GM18868 (cell line): ENCODE results near the gene STK32B.
"Not testable (repeated sequence)": the region's sequence is repeated elsewhere in the genome, so short reads cannot be mapped to it uniquely, and the experiment has no call there.

Experiments
- ATAC-seq: cut with Tn5 transposase; IDR thresholded peaks from one replicate; pipeline ENCODE4 v1.9.1; 2021; ENCODE audit warnings: mild to moderate bottlenecking, moderate library complexity; ENCODE audit not compliant: unreplicated experiment

Gene STK32B

GRCh38 chr4:5156682-5157081 lies 105.4 kb downstream of the STK32B start:
- no peak for ATAC-seq

GRCh38 chr4:5157791-5158770 lies 106.8 kb downstream of the STK32B start:
- no peak for ATAC-seq

GRCh38 chr4:5158825-5159224 lies 107.5 kb downstream of the STK32B start:
- no peak for ATAC-seq

- ATAC-seq, result no peak
Observed at GRCh38 chr4:5160668-5161067, 109.4 kb downstream of the STK32B start.

GRCh38 chr4:5162909-5163508 lies 111.7 kb downstream of the STK32B start:
- no peak for ATAC-seq

- no peak for ATAC-seq
Observed at GRCh38 chr4:5164221-5164912, 113.1 kb downstream of the STK32B start.

GRCh38 chr4:5165420-5166369 lies 114.4 kb downstream of the STK32B start:
- ATAC-seq, result no peak

- no peak for ATAC-seq
Observed at GRCh38 chr4:5166377-5166776, 115.1 kb downstream of the STK32B start.

- ATAC-seq, result no peak
Observed at GRCh38 chr4:5168891-5169290, 117.6 kb downstream of the STK32B start.

- not testable (repeated sequence) for ATAC-seq
Observed at GRCh38 chr4:5175836-5176235, 124.6 kb downstream of the STK32B start.

GRCh38 chr4:5184606-5185005 lies 133.3 kb downstream of the STK32B start:
- no peak for ATAC-seq

- ATAC-seq, result no peak
Observed at GRCh38 chr4:5185551-5185950, 134.3 kb downstream of the STK32B start.

GRCh38 chr4:5186271-5187064 lies 135.2 kb downstream of the STK32B start:
- no peak for ATAC-seq

GRCh38 chr4:5188130-5188529 lies 136.8 kb downstream of the STK32B start:
- ATAC-seq, result no peak

GRCh38 chr4:5191831-5192230 lies 140.6 kb downstream of the STK32B start:
- no peak for ATAC-seq

GRCh38 chr4:5192271-5192670 lies 141.0 kb downstream of the STK32B start:
- no peak for ATAC-seq

- ATAC-seq, result no peak
Observed at GRCh38 chr4:5192678-5193077, 141.4 kb downstream of the STK32B start.

GRCh38 chr4:5198656-5199541 lies 147.6 kb downstream of the STK32B start:
- no peak for ATAC-seq

- no peak for ATAC-seq
Observed at GRCh38 chr4:5199912-5200311, 148.6 kb downstream of the STK32B start.
